KMS-11 (cell line): ENCODE data around the gene PDE10A.

Experiments used
- H2AFZ ChIP-seq: fragments of 200-600 bp; sonication (generic); 2 replicates; pipeline ENCODE4 v1.6.1; 2016; ENCODE audit warnings: antibody characterized with exemption, mixed run types, low read depth
- H3K27ac ChIP-seq: fragments of 200-600 bp; sonication (generic); 2 replicates; pipeline ENCODE4 v1.6.1; 2016; ENCODE audit warnings: mild to moderate bottlenecking, mixed run types
- H3K27me3 ChIP-seq: fragments of 200-600 bp; sonication (generic); 2 replicates; pipeline ENCODE4 v1.6.1; 2017; ENCODE audit warnings: mild to moderate bottlenecking, low read depth, mixed run types, moderate library complexity; ENCODE audit not compliant: insufficient read depth
- H3K36me3 ChIP-seq: fragments of 200-600 bp; sonication (generic); 2 replicates; pipeline ENCODE4 v1.6.1; 2017; ENCODE audit warnings: mild to moderate bottlenecking, mixed run types; ENCODE audit not compliant: insufficient read depth
- H3K4me1 ChIP-seq: fragments of 200-600 bp; sonication (generic); 2 replicates; pipeline ENCODE4 v1.6.1; 2016; ENCODE audit warnings: mild to moderate bottlenecking, low read depth, mixed run types; ENCODE audit not compliant: poor library complexity, severe bottlenecking
- H3K4me2 ChIP-seq: fragments of 200-600 bp; sonication (generic); 2 replicates; pipeline ENCODE4 v1.7.0; 2016; ENCODE audit warnings: mild to moderate bottlenecking, mixed run types
- H3K4me3 ChIP-seq: fragments of 200-600 bp; sonication (generic); IDR thresholded peaks from 2 replicates; pipeline ENCODE4 v1.6.1; 2017; ENCODE audit warnings: low read depth, low read length, mixed read lengths; ENCODE audit not compliant: insufficient read depth
- H3K79me2 ChIP-seq: fragments of 200-600 bp; sonication (generic); 2 replicates; pipeline ENCODE4 v1.6.1; 2016; ENCODE audit warnings: low read depth, mixed run types; ENCODE audit not compliant: insufficient read depth
- H3K9ac ChIP-seq: fragments of 200-600 bp; sonication (generic); 2 replicates; pipeline ENCODE4 v1.6.1; 2016; ENCODE audit warnings: mild to moderate bottlenecking, mixed run types
- H4K20me1 ChIP-seq: fragments of 200-600 bp; sonication (generic); 2 replicates; pipeline ENCODE4 v1.6.1; 2016; ENCODE audit warnings: mild to moderate bottlenecking, mixed run types; ENCODE audit not compliant: insufficient read depth
- TF ChIP-seq, protein P1 (sequence below): fragments of 200-600 bp; sonication (generic); conservative IDR thresholded peaks from 2 replicates; pipeline ENCODE4 v1.6.1; 2017; ENCODE audit warnings: low read depth, mild to moderate bottlenecking, antibody characterized with exemption, low read length, moderate library complexity, mixed read lengths

The PDE10A gene

GRCh38 chr6:165439928-165440554 is 223.0 kb downstream of the PDE10A start:
- Histone ChIP-seq H3K79me2 (no peaks in the 10 kb centered on the region), H2AFZ (no peak overlapping the region), H3K36me3 (no peaks in the 10 kb centered on the region), H3K9ac (no peak overlapping the region), H3K4me3 (no peak overlapping the region), H3K4me1 (no peaks in the 10 kb centered on the region), H3K4me2 (no peak overlapping the region), H3K27me3 (no peaks in the 10 kb centered on the region), H4K20me1 (no peaks in the 10 kb centered on the region), H3K27ac (no peak overlapping the region)
- TF ChIP-seq, protein P1, sequence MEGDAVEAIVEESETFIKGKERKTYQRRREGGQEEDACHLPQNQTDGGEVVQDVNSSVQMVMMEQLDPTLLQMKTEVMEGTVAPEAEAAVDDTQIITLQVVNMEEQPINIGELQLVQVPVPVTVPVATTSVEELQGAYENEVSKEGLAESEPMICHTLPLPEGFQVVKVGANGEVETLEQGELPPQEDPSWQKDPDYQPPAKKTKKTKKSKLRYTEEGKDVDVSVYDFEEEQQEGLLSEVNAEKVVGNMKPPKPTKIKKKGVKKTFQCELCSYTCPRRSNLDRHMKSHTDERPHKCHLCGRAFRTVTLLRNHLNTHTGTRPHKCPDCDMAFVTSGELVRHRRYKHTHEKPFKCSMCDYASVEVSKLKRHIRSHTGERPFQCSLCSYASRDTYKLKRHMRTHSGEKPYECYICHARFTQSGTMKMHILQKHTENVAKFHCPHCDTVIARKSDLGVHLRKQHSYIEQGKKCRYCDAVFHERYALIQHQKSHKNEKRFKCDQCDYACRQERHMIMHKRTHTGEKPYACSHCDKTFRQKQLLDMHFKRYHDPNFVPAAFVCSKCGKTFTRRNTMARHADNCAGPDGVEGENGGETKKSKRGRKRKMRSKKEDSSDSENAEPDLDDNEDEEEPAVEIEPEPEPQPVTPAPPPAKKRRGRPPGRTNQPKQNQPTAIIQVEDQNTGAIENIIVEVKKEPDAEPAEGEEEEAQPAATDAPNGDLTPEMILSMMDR: peak; percentile 65

- no peaks in the 10 kb centered on the region for H3K4me1 ChIP-seq
- no peak overlapping the region for H3K4me3 ChIP-seq
- H4K20me1 ChIP-seq: no peaks in the 10 kb centered on the region
- H3K4me2 ChIP-seq: no peak overlapping the region
- no peaks in the 10 kb centered on the region for H3K27me3 ChIP-seq
- H3K79me2 ChIP-seq: no peaks in the 10 kb centered on the region
- no peak overlapping the region for H2AFZ ChIP-seq
- no peaks in the 10 kb centered on the region for H3K36me3 ChIP-seq
- no peak overlapping the region for H3K9ac ChIP-seq
- no peak overlapping the region for H3K27ac ChIP-seq
- TF ChIP-seq, protein P1: no peak
Measured at GRCh38 chr6:165426892-165427291, 236.1 kb downstream of the PDE10A start.

DNA sequence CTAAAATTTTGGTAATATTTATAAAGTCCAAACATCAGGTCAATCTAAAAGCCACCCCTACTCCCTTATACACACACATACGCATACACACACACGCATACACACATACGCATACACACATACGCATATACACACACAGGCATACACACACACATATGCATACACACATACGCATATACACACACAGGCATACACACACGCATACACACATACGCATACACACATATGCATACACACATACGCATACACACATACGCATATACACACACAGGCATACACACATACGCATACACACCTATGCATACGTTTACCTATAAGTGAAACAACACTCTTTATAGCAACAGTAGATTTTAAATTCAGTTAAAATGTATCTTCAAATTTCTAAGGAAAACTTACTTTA is 240.8 kb downstream of the PDE10A start:
- TF ChIP-seq, protein P1: no peak

GRCh38 chr6:165417278-165417865 is 245.7 kb downstream of the PDE10A start:
- TF ChIP-seq, protein P1: no peak
- Histone ChIP-seq H3K9ac (no peak overlapping the region), H4K20me1 (no peaks in the 10 kb centered on the region), H3K4me3 (no peak overlapping the region), H2AFZ (no peak overlapping the region), H3K79me2 (no peaks in the 10 kb centered on the region), H3K27ac (no peak overlapping the region), H3K4me2 (no peak overlapping the region), H3K4me1 (no peaks in the 10 kb centered on the region), H3K27me3 (no peaks in the 10 kb centered on the region), H3K36me3 (no peaks in the 10 kb centered on the region)

More for the DNA sequence above, 240.8 kb downstream of the PDE10A start:
- H3K27me3 ChIP-seq: no peaks in the 10 kb centered on the region
- H4K20me1 ChIP-seq: no peaks in the 10 kb centered on the region
- no peak overlapping the region for H3K4me3 ChIP-seq
- no peaks in the 10 kb centered on the region for H3K36me3 ChIP-seq
- no peaks in the 10 kb centered on the region for H3K4me1 ChIP-seq
- H2AFZ ChIP-seq: no peak overlapping the region
- H3K79me2 ChIP-seq: no peaks in the 10 kb centered on the region
- H3K9ac ChIP-seq: no peak overlapping the region
- H3K27ac ChIP-seq: no peak overlapping the region
- no peak overlapping the region for H3K4me2 ChIP-seq
